22Rv1 (cell line): Measurements from ENCODE around the gene DNAH5.

Experiments
- CTCF ChIP-seq: fragments of 450-650 bp; IDR thresholded peaks from 2 replicates; pipeline ENCODE4 v1.5.1; 2017; ENCODE audit warnings: mild to moderate bottlenecking
- ZFX ChIP-seq: fragments of 450-650 bp; IDR thresholded peaks from 2 replicates; pipeline ENCODE4 v1.6.1; 2017; ENCODE audit warnings: antibody characterized with exemption, borderline replicate concordance

- TF ChIP-seq CTCF (no peak), ZFX (no peak)
Observed at GRCh38 chr5:13939638-13940037, 4.8 kb downstream of the DNAH5 start.
